Mesodermal cell (in vitro differentiated cells): ENCODE results near the gene HMX1.

Experiments used
- H3K27ac ChIP-seq: 2 replicates; pipeline ENCODE4 v1.7.0; 2013; ENCODE audit warnings: mild to moderate bottlenecking, low read depth, low read length, moderate library complexity; ENCODE audit not compliant: severe bottlenecking
- H3K36me3 ChIP-seq: 2 replicates; pipeline ENCODE4 v1.7.1; 2013; ENCODE audit warnings: mild to moderate bottlenecking, low read length, moderate library complexity; ENCODE audit not compliant: control insufficient read depth, insufficient read depth
- H3K4me1 ChIP-seq: one replicate; pipeline ENCODE4 v1.7.1; 2013; ENCODE audit warnings: mild to moderate bottlenecking, low read length; ENCODE audit not compliant: insufficient read depth, control insufficient read depth, poor library complexity, severe bottlenecking
- H3K4me3 ChIP-seq: 2 replicates; pipeline ENCODE4 v1.7.0; 2013; ENCODE audit warnings: low read length, control low read depth, mild to moderate bottlenecking; ENCODE audit not compliant: insufficient read depth, poor library complexity, severe bottlenecking; ENCODE audit errors: extremely low read depth
- H3K9me3 ChIP-seq: 2 replicates; pipeline ENCODE4 v1.7.1; 2013; ENCODE audit warnings: mild to moderate bottlenecking, low read length, moderate library complexity; ENCODE audit not compliant: control insufficient read depth
- WGBS, 2 experiments: methylation state at CpG; one replicate each; pipeline ENCODE4 v1.1.5; 2013; ENCODE audit warnings: missing lambda C conversion rate in 2 of 2; ENCODE audit not compliant: insufficient coverage in 2 of 2; 5-methylcytosine and 5-hydroxymethylcytosine counted together

The HMX1 gene

DNA sequence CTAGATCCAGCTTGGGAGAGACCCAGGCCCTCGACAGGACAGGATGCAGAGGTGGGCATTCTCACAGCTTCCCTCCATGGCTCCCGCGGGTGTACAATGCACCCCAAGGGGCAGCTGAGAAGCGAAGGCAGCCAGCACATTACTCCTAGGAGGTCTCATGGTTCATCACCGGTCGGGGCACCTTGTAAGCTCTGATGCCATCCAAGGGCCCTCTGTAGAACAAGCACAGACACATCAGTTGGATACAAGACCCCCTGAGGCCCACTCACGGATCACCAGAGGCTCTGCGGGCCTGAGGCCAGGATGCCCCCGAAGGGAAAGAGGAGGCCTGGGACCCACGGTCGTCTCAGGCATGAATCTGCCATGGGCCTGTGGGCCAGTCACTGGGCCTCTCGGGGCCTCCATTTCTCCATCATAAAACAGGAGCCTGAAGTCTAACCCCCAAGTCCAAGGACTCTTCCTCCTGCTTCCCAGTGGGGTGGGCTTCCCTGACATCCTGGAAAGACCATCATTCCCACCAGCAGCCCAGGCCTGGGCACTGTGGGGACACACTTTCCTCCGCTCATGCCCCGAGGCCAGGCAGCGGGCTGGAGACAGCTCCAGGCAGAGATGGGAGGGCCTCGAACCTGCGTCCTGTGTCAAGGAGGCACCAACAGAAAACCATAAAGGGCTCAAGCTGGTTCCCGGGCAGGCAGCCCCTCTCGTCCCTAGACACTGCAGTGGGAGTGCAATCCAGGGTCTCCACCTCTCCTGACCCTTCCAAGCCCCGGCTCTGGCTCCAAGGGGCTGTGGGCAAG, 20.1 kb downstream of the HMX1 start:
- Histone ChIP-seq H3K4me3 (no peak overlapping the region), H3K4me1 (peaks cover 9% of the 10 kb centered on the region), H3K27ac (no peak overlapping the region), H3K36me3 (no peaks in the 10 kb centered on the region), H3K9me3 (no peaks in the 10 kb centered on the region)
- WGBS, 2 experiments: 90 to 92% methylated on average over 18 to 19 of the region's 20 CpGs

DNA sequence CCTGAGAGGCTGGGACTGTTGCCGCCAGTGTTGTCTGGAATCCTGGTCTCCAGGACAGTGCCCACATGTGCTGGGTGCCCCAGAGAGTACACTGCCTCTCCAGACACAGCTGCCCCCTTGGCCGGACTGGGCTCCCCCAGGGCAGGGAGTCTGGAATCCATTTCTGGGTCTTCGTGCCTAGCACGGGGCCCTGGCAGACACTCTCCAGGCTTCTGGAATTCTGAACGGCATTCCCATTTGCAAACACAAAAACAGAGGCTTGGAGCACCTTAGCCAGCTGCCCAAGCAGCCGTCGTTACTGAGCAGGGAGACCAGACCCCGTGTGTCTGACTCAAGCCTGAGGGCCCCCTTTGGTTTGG, 20.8 kb downstream of the HMX1 start:
- Histone ChIP-seq H3K27ac (no peak overlapping the region), H3K4me3 (no peak overlapping the region), H3K36me3 (no peaks in the 10 kb centered on the region), H3K4me1 (peaks cover 8% of the 10 kb centered on the region), H3K9me3 (no peaks in the 10 kb centered on the region)
- WGBS, 2 experiments: 86 to 92% methylated on average over 5 to 7 of the region's 8 CpGs

DNA sequence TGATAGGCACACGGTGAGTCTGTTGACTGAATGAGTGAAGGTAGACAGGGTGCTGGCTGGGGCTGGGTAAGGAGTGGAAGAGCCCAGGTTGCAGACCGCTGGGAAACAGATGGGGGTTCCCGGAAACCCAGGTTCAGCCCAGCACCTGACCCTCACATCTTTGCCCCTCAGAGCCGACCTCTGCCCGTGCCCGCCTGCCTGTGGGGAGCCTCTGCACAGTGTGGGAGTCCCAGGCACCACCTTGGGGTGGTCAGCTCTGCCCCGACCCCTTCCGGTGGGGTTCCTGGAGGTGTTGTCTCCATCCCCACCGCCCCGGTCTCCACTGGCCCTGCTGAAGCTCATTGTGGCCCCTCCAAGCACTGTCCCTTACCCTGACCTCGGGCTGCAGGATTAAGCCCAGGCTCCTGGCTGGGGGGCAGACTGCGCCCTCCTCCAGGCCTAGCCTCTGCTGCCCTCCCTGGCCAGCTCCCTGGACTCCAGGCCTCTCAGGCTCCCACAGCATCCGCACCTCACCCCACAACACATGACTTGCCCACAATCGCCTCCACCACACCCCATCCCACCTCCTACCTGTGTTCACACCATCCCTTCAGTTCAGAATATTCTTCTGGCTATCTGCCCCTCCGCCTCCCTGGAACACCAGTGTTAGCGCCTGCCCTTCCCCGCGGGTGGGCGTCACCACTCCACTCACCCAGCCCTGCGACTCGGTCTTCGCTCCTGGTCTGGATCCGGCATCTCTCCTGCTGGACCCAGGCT, 21.4 kb downstream of the HMX1 start:
- no peak overlapping the region for H3K27ac ChIP-seq
- H3K4me3 ChIP-seq: no peak overlapping the region
- no peaks in the 10 kb centered on the region for H3K36me3 ChIP-seq
- peaks cover 7% of the 10 kb centered on the region for H3K4me1 ChIP-seq
- H3K9me3 ChIP-seq: no peaks in the 10 kb centered on the region
- WGBS, 2 experiments: 84% methylated on average over 18 to 22 of the region's 23 CpGs

GRCh38 chr4:8849266-8850073, 22.2 kb downstream of the HMX1 start:
- H3K4me3 ChIP-seq: no peak overlapping the region
- H3K27ac ChIP-seq: no peak overlapping the region
- 80 to 88% methylated on average over 8 to 12 of the region's 18 CpGs for WGBS, 2 experiments
- H3K36me3 ChIP-seq: no peaks in the 10 kb centered on the region
- H3K4me1 ChIP-seq: no peaks in the 10 kb centered on the region
- no peaks in the 10 kb centered on the region for H3K9me3 ChIP-seq

- H3K27ac ChIP-seq: no peak overlapping the region
- 74 to 87% methylated on average over 10 to 12 of the region's 14 CpGs for WGBS, 2 experiments
- H3K36me3 ChIP-seq: no peaks in the 10 kb centered on the region
Measured at GRCh38 chr4:8848507-8849265, 23.0 kb downstream of the HMX1 start.

GRCh38 chr4:8847764-8848163, 23.9 kb downstream of the HMX1 start:
- no peaks in the 10 kb centered on the region for H3K4me1 ChIP-seq
- WGBS, 2 experiments: 12 to 14% methylated on average over 5 to 6 of the region's 10 CpGs
- H3K36me3 ChIP-seq: no peaks in the 10 kb centered on the region
- no peaks in the 10 kb centered on the region for H3K9me3 ChIP-seq
- no peak overlapping the region for H3K27ac ChIP-seq
- no peak overlapping the region for H3K4me3 ChIP-seq

More at GRCh38 chr4:8848507-8849265, 23.0 kb downstream of the HMX1 start:
- H3K4me3 ChIP-seq: no peak overlapping the region
- no peaks in the 10 kb centered on the region for H3K4me1 ChIP-seq
- no peaks in the 10 kb centered on the region for H3K9me3 ChIP-seq

DNA sequence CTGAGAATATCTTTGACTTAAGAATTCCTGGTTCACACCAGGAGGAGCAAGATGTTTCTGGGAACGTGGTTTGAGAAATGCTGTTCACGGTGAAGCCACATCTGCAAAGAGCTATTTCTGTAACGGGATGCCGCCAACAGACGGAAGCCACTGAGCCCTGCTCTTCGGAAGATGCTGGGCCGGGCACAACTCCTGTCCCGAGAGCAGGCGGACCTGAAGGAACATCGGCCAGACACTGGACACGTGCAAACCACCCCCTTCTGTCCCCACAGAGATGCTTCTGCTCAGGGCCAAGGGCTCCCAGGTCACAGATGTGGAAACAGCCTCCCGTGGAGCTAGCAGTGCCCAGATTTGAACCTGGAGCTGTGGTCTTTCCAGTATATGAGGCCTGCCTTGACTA, 24.3 kb downstream of the HMX1 start:
- Histone ChIP-seq H3K36me3 (no peaks in the 10 kb centered on the region), H3K4me3 (no peak overlapping the region), H3K27ac (no peak overlapping the region), H3K9me3 (no peaks in the 10 kb centered on the region), H3K4me1 (no peaks in the 10 kb centered on the region)
- 86 to 91% methylated on average over 12 of the region's 12 CpGs for WGBS, 2 experiments

DNA sequence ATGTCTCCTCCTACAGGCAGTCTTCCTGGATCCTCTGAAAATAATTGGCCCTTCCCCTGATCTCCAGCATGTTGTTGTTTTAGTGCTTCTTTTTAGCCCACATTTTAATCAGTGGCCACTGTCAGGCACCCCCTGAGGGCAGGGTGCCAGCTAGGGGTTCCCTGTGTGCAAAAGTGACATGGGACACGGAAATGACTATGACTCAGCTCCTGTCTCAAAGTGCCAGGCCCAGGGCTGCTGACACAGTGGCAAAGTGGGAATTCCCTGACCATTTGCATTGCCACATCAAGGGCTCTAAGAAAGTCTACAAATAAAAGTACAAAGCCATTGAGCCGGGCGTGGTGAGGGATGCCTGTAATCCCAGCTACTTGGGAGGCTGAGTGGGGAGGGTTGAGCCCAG, 24.8 kb downstream of the HMX1 start:
- 83 to 92% methylated on average over 1 of the region's 3 CpGs for WGBS, 2 experiments
- no peaks in the 10 kb centered on the region for H3K9me3 ChIP-seq

GRCh38 chr4:8846046-8846720, 25.5 kb downstream of the HMX1 start:
- 68 to 88% methylated on average over 6 to 8 of the region's 9 CpGs for WGBS, 2 experiments
- H3K4me3 ChIP-seq: no peak overlapping the region
- no peaks in the 10 kb centered on the region for H3K36me3 ChIP-seq
- H3K27ac ChIP-seq: no peak overlapping the region
- no peaks in the 10 kb centered on the region for H3K4me1 ChIP-seq
- H3K9me3 ChIP-seq: no peaks in the 10 kb centered on the region

More for the DNA sequence above, 24.8 kb downstream of the HMX1 start:
- H3K4me1 ChIP-seq: no peaks in the 10 kb centered on the region
- no peaks in the 10 kb centered on the region for H3K36me3 ChIP-seq
- no peak overlapping the region for H3K27ac ChIP-seq
- no peak overlapping the region for H3K4me3 ChIP-seq
